T-cell (primary cell): Measurements from ENCODE around the gene CCDC190. TPM values are rescaled to one million over a fixed set of nuclear protein-coding genes. Genes with fewer than 3 reads are reported as not detected.

Experiments used
- ATAC-seq, 4 experiments: fragments of 200-7000 bp in 3 of 4; fragments of 150-1000 bp in 1 of 4; cut with Tn5 transposase; replicated peaks in 1 of 4; 1 replicate in 3 of 4; 2 replicates in 1 of 4; pipeline ENCODE4 v1.10.0; 2021; ENCODE audit warnings: moderate library complexity in 3 of 4, mild to moderate bottlenecking in 2 of 4, moderate number of reproducible peaks in 1 of 4
- CTCF ChIA-PET, 2 donors: fragments of 300-600 bp; sonication (Branson Sonifier 250); formaldehyde crosslinking; loops; one replicate each; lab custom pipeline; 2022; ENCODE audit warnings: antibody characterized with exemption in 2 of 2; lab: Charles Lee
- POLR2A ChIA-PET, 2 donors: fragments of 300-600 bp; sonication (Branson Sonifier 250); formaldehyde crosslinking; loops; one replicate each; lab custom pipeline; 2022; ENCODE audit warnings: antibody characterized with exemption in 2 of 2; lab: Charles Lee
- DNase-seq, 35 experiments: peaks; one replicate each; pipeline versions ENCODE4 v3.0.0 to v3.0.0-alpha.2; 2013 to 2023
- H3K27ac ChIP-seq: one replicate; pipeline ENCODE4 v1.5.1; 2013; ENCODE audit warnings: low read length
- H3K27me3 ChIP-seq, 2 experiments: replicated peaks in 1 of 2; 1 replicate in 1 of 2; 2 replicates in 1 of 2; pipeline versions ENCODE4 v1.6.1 to v1.7.0; 2013; ENCODE audit warnings: low read length in 1 of 2, mixed read lengths in 1 of 2; ENCODE audit not compliant: control insufficient read depth in 2 of 2, insufficient read depth in 2 of 2; ENCODE audit errors: extremely low read depth in 1 of 2
- H3K36me3 ChIP-seq, 2 donors: 1 replicate in 1 of 2; 2 replicates in 1 of 2; pipeline versions ENCODE4 v1.6.1 to v1.7.0; 2013; ENCODE audit warnings: low read length in 1 of 2; ENCODE audit not compliant: control insufficient read depth in 2 of 2, insufficient read depth in 1 of 2; ENCODE audit errors: extremely low read depth in 1 of 2
- H3K4me1 ChIP-seq, 2 experiments: 1 replicate in 1 of 2; 2 replicates in 1 of 2; pipeline versions ENCODE4 v1.6.1 to v1.7.0; 2013; ENCODE audit warnings: low read length in 2 of 2, mixed read lengths in 1 of 2; ENCODE audit not compliant: insufficient read depth in 2 of 2, control insufficient read depth in 1 of 2; ENCODE audit errors: extremely low read depth in 1 of 2
- H3K4me3 ChIP-seq, 2 donors: 1 replicate in 1 of 2; 2 replicates in 1 of 2; pipeline versions ENCODE4 v1.5.1 to v1.7.0; 2013; ENCODE audit warnings: mild to moderate bottlenecking in 2 of 2, low read length in 1 of 2, moderate library complexity in 1 of 2; ENCODE audit not compliant: control insufficient read depth in 1 of 2; ENCODE audit errors: extremely low read depth in 1 of 2
- H3K9me3 ChIP-seq: 2 replicates; pipeline ENCODE4 v1.7.0; 2013
- H3K27ac Mint-ChIP-seq, 2 donors: one replicate each; pipeline ENCODE4 v1.8.0; 2020 to 2021; ENCODE audit warnings: mild to moderate bottlenecking in 2 of 2, mixed read lengths in 2 of 2
- H3K27me3 Mint-ChIP-seq, 2 donors: one replicate each; pipeline ENCODE4 v1.8.0; 2021 to 2022; ENCODE audit warnings: mixed read lengths in 2 of 2
- H3K36me3 Mint-ChIP-seq: one replicate; pipeline ENCODE4 v1.8.0; 2021; ENCODE audit warnings: mixed read lengths
- H3K4me1 Mint-ChIP-seq, 3 donors: one replicate each; pipeline ENCODE4 v1.8.0; 2020 to 2022; ENCODE audit warnings: mixed read lengths in 3 of 3, mild to moderate bottlenecking in 1 of 3
- H3K4me3 Mint-ChIP-seq, 3 donors: one replicate each; pipeline ENCODE4 v1.8.0; 2020 to 2022; ENCODE audit warnings: mild to moderate bottlenecking in 3 of 3, mixed read lengths in 3 of 3, moderate library complexity in 3 of 3
- H3K9me3 Mint-ChIP-seq, 3 donors: one replicate each; pipeline ENCODE4 v1.8.0; 2020 to 2022; ENCODE audit warnings: mixed read lengths in 3 of 3
- WGBS: methylation state at CpG from one replicate; pipeline ENCODE4 v1.1.5; 2013; ENCODE audit warnings: missing lambda C conversion rate; ENCODE audit not compliant: insufficient coverage; 5-methylcytosine and 5-hydroxymethylcytosine counted together
- total RNA-seq, 35 experiments: library from RNA in 6 of 35; stranded (reverse) in 6 of 35; fragments of 120-200 nt in 1 of 35; gene quantifications; one replicate each; pipeline versions ENCODE4 v1.2.1 to v1.2.4 and lab custom pipeline; 2013 to 2026

The CCDC190 gene
- total RNA-seq, 5 donors from 2014 or later (not counting 1 experiment from before 2014, with no cell fraction given) = not detected

DNA sequence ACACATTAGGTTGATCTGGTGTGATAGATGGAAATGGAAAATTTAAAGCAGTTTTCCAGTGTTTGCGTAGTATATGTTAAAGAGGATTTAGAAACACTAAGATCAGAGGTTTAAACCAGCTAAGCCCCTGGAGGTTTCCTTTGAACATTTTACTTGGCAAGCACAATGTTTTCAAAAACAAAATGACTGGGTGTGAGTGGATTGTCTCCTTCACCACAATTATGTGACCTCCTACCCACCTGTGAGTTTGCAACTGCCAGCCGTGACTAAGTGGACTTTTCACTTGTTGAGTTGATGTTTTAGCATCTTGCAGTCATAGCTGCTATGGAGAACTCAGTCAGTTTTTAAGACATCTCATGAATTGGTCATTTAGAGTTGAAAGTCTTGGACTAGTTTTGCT is 4.7 kb downstream of the CCDC190 start:
- no peak overlapping the region for H3K4me3 ChIP-seq
- Mint-ChIP-seq H3K4me1 (no peaks in the 10 kb centered on the region), H3K27ac (no peak overlapping the region), H3K4me3 (no peak overlapping the region), H3K9me3 (no peaks in the 10 kb centered on the region), H3K27me3 (peaks cover 6 to 9% of the 10 kb centered on the region in 2 donors), H3K36me3 (no peaks in the 10 kb centered on the region)
- H3K4me1 ChIP-seq = no peaks in the 10 kb centered on the region
- DNase-seq (no peak), ATAC-seq (no peak)
- no peaks in the 10 kb centered on the region for H3K36me3 ChIP-seq
- H3K9me3 ChIP-seq = no peaks in the 10 kb centered on the region
- ChIA-PET CTCF (interaction anchor here in 1 of 2 donors (1.2 to 3.0 kb wide), 2 partner anchors 8 to 459 kb away, joined by 4 to 10 read pairs; no protein-coding TSS in a partner anchor), POLR2A (no interaction called here)
- peaks cover under 1 to 2% of the 10 kb centered on the region in 2 experiments for H3K27me3 ChIP-seq
- WGBS = no CpG with 5 or more reads among the region's 2 CpGs
- no peak overlapping the region for H3K27ac ChIP-seq

DNA sequence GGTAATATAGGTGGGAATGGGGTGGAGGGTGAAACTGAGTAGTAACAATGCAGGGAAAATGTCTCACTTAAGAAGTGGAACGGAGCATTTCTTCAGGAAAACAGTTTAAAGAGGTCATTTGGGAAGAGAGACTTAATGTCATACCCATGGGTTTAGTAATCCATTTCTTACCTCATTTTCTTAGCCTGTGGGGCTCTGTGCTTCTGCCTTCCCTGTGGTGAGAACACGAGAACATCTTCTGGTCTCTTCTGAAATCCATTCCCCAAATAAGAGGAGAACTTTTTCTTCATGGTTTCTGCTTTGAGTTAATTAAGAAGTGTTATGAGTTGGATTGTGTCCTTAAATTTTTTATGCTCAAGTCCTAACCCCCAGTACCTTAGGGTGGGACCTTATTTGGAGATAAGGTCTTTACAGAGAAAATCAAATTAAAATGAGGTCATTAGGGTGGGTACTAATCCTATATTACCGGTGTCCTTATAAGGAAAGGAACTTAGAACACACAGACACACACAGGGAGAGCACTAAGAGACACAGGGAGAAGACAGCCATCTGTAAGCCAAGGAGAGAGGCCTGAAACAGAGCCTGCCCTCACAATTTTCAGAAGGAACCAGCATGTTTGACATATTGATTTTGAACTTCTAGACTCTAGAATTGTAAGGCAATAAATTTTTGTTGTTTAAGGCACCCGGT is 5.4 kb downstream of the CCDC190 start:
- ATAC-seq (no peak), DNase-seq (no peak)
- Histone ChIP-seq H3K36me3 (no peaks in the 10 kb centered on the region), H3K4me3 (no peak overlapping the region), H3K27ac (no peak overlapping the region), H3K9me3 (no peaks in the 10 kb centered on the region), H3K27me3 (peaks cover 2 to 5% of the 10 kb centered on the region in 2 experiments), H3K4me1 (no peaks in the 10 kb centered on the region)
- no peaks in the 10 kb centered on the region for H3K4me1 Mint-ChIP-seq
- ChIA-PET CTCF (interaction anchor here (0.7 to 4.0 kb wide), 3 partner anchors 10 to 460 kb away, joined by 3 to 50 read pairs (median 4); no protein-coding TSS in a partner anchor), POLR2A (no interaction called here)
- 100% methylated on average over 1 of the region's 4 CpGs for WGBS
- H3K36me3 Mint-ChIP-seq = no peaks in the 10 kb centered on the region
- no peak overlapping the region for H3K4me3 Mint-ChIP-seq
- H3K27me3 Mint-ChIP-seq = peaks cover 11 to 14% of the 10 kb centered on the region in 2 donors
- no peak overlapping the region for H3K27ac Mint-ChIP-seq
- no peaks in the 10 kb centered on the region for H3K9me3 Mint-ChIP-seq

DNA sequence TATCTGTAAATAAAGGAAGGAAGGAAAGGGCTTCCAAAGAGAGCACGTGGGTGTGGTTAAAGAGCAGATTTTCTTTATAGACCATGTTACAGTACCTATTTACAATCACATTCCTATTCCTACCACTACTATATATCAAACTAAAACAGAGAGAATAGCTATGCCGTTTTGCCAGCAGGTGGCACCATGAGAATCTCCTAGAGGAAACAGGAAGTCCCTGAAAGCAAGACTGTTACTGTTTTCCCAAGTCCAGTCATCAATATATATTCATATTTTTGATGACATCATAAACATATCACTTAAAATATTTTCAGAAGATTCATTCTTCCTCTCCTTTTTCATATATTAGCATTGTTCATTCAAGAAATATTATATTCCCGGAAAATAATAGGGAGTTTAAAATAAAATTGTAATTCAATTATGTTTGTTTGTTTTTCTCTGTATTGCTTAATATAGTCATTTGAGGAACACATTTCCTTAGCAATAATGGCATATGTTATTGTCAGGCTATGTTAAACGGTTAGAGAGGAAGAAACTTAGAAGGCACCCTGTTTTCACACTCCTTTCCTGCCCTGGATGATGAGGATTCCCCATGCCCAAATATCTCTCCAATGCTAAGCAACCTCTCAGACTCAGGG is 6.6 kb downstream of the CCDC190 start:
- Histone ChIP-seq H3K9me3 (no peaks in the 10 kb centered on the region), H3K36me3 (no peaks in the 10 kb centered on the region), H3K27me3 (peaks cover 2 to 5% of the 10 kb centered on the region in 2 experiments), H3K4me1 (no peaks in the 10 kb centered on the region), H3K27ac (no peak overlapping the region), H3K4me3 (no peak overlapping the region)
- ChIA-PET POLR2A (interaction anchor here in 1 of 2 donors (0.6 kb wide), 1 partner anchor 14 kb away, joined by 6 read pairs; no protein-coding TSS in a partner anchor), CTCF (interaction anchor here (0.7 to 4.0 kb wide), 12 partner anchors 8 to 1062 kb away, joined by 3 to 50 read pairs (median 4); no protein-coding TSS in a partner anchor)
- DNase-seq (peak in 28 of 35 experiments; percentile 6 to 65 (median 24)), ATAC-seq (peak in 1 of 4 experiments; percentile 44)
- no peak overlapping the region for H3K4me3 Mint-ChIP-seq
- no peaks in the 10 kb centered on the region for H3K9me3 Mint-ChIP-seq
- H3K27me3 Mint-ChIP-seq = peaks cover 14 to 16% of the 10 kb centered on the region in 2 donors
- H3K36me3 Mint-ChIP-seq = no peaks in the 10 kb centered on the region
- no peaks in the 10 kb centered on the region for H3K4me1 Mint-ChIP-seq
- no peak overlapping the region for H3K27ac Mint-ChIP-seq
- WGBS = 0% methylated on average over 1 of the region's 4 CpGs

DNA sequence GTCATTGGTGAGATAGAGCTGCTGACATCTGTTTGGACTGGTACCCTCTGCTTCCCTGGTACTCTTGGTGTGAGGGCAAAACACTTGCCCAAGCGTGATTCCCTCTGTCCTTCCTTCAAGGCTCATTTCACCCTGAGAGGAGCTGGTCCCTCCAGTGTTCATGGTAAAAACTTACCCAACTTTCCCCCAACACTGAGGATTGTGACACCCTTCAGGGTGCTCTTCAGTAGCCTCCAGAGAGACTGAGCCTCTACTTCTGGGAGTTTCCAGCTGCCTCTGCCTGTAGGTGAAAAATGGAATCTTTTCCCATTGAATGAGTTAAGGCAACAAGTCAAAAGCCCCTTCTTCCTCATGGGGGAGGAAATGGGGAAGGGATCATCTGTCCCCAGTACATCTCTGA is 9.6 kb downstream of the CCDC190 start:
- H3K36me3 Mint-ChIP-seq = no peaks in the 10 kb centered on the region
- 60% methylated on average over 1 of the region's 1 CpG for WGBS

DNA sequence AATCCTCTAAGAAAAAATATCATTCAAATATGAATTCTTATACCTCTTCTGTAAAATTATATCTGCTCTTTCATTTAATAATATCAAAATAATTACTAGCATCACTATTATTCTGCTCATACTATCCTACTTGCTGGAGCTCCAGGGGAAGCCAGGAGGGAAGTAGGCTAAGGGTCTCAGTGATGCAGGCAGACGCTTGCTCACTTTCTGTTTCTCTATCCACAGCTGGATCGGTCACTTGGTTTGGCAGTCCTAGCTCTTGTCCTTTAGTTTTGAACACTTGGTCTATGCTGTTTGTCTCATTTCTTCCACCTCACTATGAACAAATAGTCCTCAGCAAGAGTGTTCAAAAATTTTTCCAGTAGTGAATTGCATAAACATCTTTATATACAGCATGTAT is 11.3 kb downstream of the CCDC190 start:
- Mint-ChIP-seq H3K4me3 (no peak overlapping the region), H3K36me3 (no peaks in the 10 kb centered on the region), H3K27me3 (peaks cover 14 to 26% of the 10 kb centered on the region in 2 donors), H3K27ac (no peak overlapping the region), H3K4me1 (no peaks in the 10 kb centered on the region), H3K9me3 (no peaks in the 10 kb centered on the region)
- 57% methylated on average over 1 of the region's 2 CpGs for WGBS
- H3K27me3 ChIP-seq = peaks cover 2 to 5% of the 10 kb centered on the region in 2 experiments
- CTCF ChIA-PET = no interaction called here
- H3K27ac ChIP-seq = no peak overlapping the region
- POLR2A ChIA-PET = no interaction called here
- DNase-seq (no peak), ATAC-seq (no peak)
- no peaks in the 10 kb centered on the region for H3K36me3 ChIP-seq
- no peaks in the 10 kb centered on the region for H3K4me1 ChIP-seq
- H3K4me3 ChIP-seq = no peak overlapping the region
- H3K9me3 ChIP-seq = no peaks in the 10 kb centered on the region

More for the DNA sequence above, 9.6 kb downstream of the CCDC190 start:
- Mint-ChIP-seq H3K4me3 (no peak overlapping the region), H3K27me3 (peaks cover 14 to 20% of the 10 kb centered on the region in 2 donors), H3K9me3 (no peaks in the 10 kb centered on the region), H3K4me1 (no peaks in the 10 kb centered on the region), H3K27ac (no peak overlapping the region)
- Histone ChIP-seq H3K36me3 (no peaks in the 10 kb centered on the region), H3K27ac (no peak overlapping the region), H3K4me3 (no peak overlapping the region), H3K9me3 (no peaks in the 10 kb centered on the region), H3K4me1 (no peaks in the 10 kb centered on the region), H3K27me3 (peaks cover 2 to 5% of the 10 kb centered on the region in 2 experiments)
- DNase-seq (no peak), ATAC-seq (no peak)
- ChIA-PET POLR2A (no interaction called here), CTCF (interaction anchor here (0.6 to 4.0 kb wide), 3 partner anchors 8 to 464 kb away, joined by 5 to 50 read pairs (median 12); no protein-coding TSS in a partner anchor)

DNA sequence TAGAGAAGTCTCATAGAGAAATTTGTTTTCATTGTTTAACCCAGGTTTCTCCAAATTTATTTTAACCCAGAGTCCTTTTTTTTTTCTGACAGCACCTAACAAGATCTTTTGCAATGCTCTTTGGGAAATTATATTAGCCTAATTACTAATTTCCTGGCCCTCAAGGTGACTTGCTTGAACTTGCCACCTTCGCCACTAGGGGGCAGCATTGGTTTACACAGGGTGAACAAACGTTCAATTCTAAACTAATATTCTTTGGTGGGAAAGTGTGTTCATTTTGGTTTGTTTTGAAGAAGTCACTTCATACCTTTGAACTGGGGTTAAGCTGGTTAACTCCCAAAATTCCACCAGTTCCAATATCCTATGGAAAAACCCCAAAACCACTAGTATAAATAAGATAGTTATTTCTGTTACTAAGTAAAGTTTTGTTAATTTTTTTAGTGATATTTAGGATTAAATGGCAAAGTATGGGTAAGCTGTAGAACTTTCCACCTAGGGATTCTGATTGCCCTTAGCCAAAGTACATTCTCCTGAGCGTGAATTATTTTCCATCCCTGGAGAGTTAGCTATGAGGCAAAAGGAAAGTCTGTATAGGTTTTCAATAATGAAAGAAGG is 13.0 kb downstream of the CCDC190 start:
- Histone ChIP-seq H3K4me3 (no peak overlapping the region), H3K27me3 (peaks cover 2 to 5% of the 10 kb centered on the region in 2 experiments), H3K36me3 (no peaks in the 10 kb centered on the region), H3K4me1 (no peaks in the 10 kb centered on the region), H3K27ac (no peak overlapping the region), H3K9me3 (no peaks in the 10 kb centered on the region)
- Mint-ChIP-seq H3K4me1 (no peaks in the 10 kb centered on the region), H3K9me3 (no peaks in the 10 kb centered on the region), H3K27ac (no peak overlapping the region), H3K4me3 (no peak overlapping the region), H3K36me3 (no peaks in the 10 kb centered on the region), H3K27me3 (peaks cover 14 to 26% of the 10 kb centered on the region in 2 donors)
- ChIA-PET CTCF (interaction anchor here (0.6 to 2.6 kb wide), 12 partner anchors 9 to 1041 kb away, joined by 3 to 8 read pairs (median 4); partner anchors contain the start of gene CCDC190 (in 1 of the 2)), POLR2A (no interaction called here)
- ATAC-seq (peak in 2 of 4 experiments; percentile 43 to 46), DNase-seq (peak; percentile 35 to 89 (median 71))
- WGBS = 20% methylated on average over 1 of the region's 3 CpGs
